ENCODE measurements around the gene NAT9.

Gene NAT9

GRCh38 chr17:74775409-74776043, 619 bp downstream of the NAT9 start:
- Histone ChIP-seq H3K4me1 (ENCODE audit: control insufficient read depth, low read depth, low read length) (no peaks in the 10 kb centered on the region), H3K9ac (ENCODE audit: low read length) (peak overlapping the region; percentile 83), H3K27ac (ENCODE audit: low read length) (peak overlapping the region; percentile 24)

GRCh38 chr17:74773871-74774286, 2.3 kb downstream of the NAT9 start:
- Histone ChIP-seq H3K9me3 (ENCODE audit: control insufficient read depth, low read depth, low read length) (no peaks in the 10 kb centered on the region), H3K27ac (ENCODE audit: low read length) (no peak overlapping the region), H3K9ac (ENCODE audit: low read length) (no peak overlapping the region)

More at GRCh38 chr17:74775409-74776043, 619 bp downstream of the NAT9 start:
- no peaks in the 10 kb centered on the region for H3K27me3 ChIP-seq (ENCODE audit: control insufficient read depth, insufficient read depth, low read length)
- peak overlapping the region; percentile 98 for H3K4me3 ChIP-seq (ENCODE audit: low read length)
- no peaks in the 10 kb centered on the region for H3K9me3 ChIP-seq (ENCODE audit: control insufficient read depth, low read depth, low read length)
- peaks cover 25% of the 10 kb centered on the region for H3K36me3 ChIP-seq (ENCODE audit: control insufficient read depth, low read depth, low read length)

GRCh38 chr17:74773414-74773813, 2.7 kb downstream of the NAT9 start:
- Histone ChIP-seq H3K36me3 (ENCODE audit: control insufficient read depth, low read depth, low read length) (peaks cover 36% of the 10 kb centered on the region), H3K4me3 (ENCODE audit: low read length) (no peak overlapping the region), H3K4me1 (ENCODE audit: control insufficient read depth, low read depth, low read length) (no peaks in the 10 kb centered on the region), H3K27ac (ENCODE audit: low read length) (no peak overlapping the region), H3K27me3 (ENCODE audit: control insufficient read depth, insufficient read depth, low read length) (no peaks in the 10 kb centered on the region), H3K9ac (ENCODE audit: low read length) (no peak overlapping the region), H3K9me3 (ENCODE audit: control insufficient read depth, low read depth, low read length) (no peaks in the 10 kb centered on the region)

More at GRCh38 chr17:74773871-74774286, 2.3 kb downstream of the NAT9 start:
- H3K27me3 ChIP-seq (ENCODE audit: control insufficient read depth, insufficient read depth, low read length), result no peaks in the 10 kb centered on the region
- no peak overlapping the region for H3K4me3 ChIP-seq (ENCODE audit: low read length)
- no peaks in the 10 kb centered on the region for H3K4me1 ChIP-seq (ENCODE audit: control insufficient read depth, low read depth, low read length)
- peaks cover 31% of the 10 kb centered on the region for H3K36me3 ChIP-seq (ENCODE audit: control insufficient read depth, low read depth, low read length)

GRCh38 chr17:74772053-74772452, 4.1 kb downstream of the NAT9 start:
- H3K4me1 ChIP-seq (ENCODE audit: control insufficient read depth, low read depth, low read length), result no peaks in the 10 kb centered on the region
- no peak overlapping the region for H3K9ac ChIP-seq (ENCODE audit: low read length)
- H3K36me3 ChIP-seq (ENCODE audit: control insufficient read depth, low read depth, low read length), result peaks cover 37% of the 10 kb centered on the region
- H3K27ac ChIP-seq (ENCODE audit: low read length), result no peak overlapping the region
- H3K27me3 ChIP-seq (ENCODE audit: control insufficient read depth, insufficient read depth, low read length), result no peaks in the 10 kb centered on the region
- H3K9me3 ChIP-seq (ENCODE audit: control insufficient read depth, low read depth, low read length), result no peaks in the 10 kb centered on the region
- H3K4me3 ChIP-seq (ENCODE audit: low read length), result no peak overlapping the region

DNA sequence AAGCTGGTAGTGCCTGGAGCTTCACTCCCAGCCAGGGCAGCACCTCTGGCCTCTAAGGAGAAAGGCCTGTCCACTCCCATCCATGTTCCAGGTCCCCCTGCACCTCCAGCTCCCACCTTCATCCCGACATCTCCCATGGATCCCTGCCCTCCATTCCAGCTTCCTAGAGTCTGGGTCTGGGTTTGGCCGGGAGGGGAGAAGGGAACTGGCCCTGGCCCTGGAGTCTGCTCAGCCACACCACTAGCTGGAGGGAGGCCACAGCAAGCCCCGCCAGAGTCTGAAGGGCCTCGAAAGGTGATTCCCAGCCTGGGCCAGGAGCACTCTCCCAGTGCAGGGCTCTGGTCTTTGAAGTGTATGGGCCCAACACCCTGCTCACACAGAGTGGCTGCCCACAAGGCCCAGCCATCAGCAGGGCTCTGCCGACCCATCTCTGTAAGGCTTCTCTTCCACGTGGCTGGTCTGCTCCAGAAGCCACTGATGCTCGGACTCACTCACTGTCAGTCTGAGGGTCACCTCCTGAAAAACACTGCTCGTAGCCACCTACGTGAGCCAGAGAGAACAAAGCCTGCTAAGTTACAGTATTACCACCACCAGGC, 4.7 kb downstream of the NAT9 start:
- no peak overlapping the region for H3K27ac ChIP-seq (ENCODE audit: low read length)
- H3K9ac ChIP-seq (ENCODE audit: low read length), result no peak overlapping the region
- H3K4me1 ChIP-seq (ENCODE audit: control insufficient read depth, low read depth, low read length), result no peaks in the 10 kb centered on the region
- H3K9me3 ChIP-seq (ENCODE audit: control insufficient read depth, low read depth, low read length), result no peaks in the 10 kb centered on the region
- H3K27me3 ChIP-seq (ENCODE audit: control insufficient read depth, insufficient read depth, low read length), result no peaks in the 10 kb centered on the region
- peaks cover 37% of the 10 kb centered on the region for H3K36me3 ChIP-seq (ENCODE audit: control insufficient read depth, low read depth, low read length)
- H3K4me3 ChIP-seq (ENCODE audit: low read length), result no peak overlapping the region

- no peak overlapping the region for H3K27ac ChIP-seq (ENCODE audit: low read length)
- H3K4me1 ChIP-seq (ENCODE audit: control insufficient read depth, low read depth, low read length), result no peaks in the 10 kb centered on the region
- H3K27me3 ChIP-seq (ENCODE audit: control insufficient read depth, insufficient read depth, low read length), result no peaks in the 10 kb centered on the region
- peaks cover 37% of the 10 kb centered on the region for H3K36me3 ChIP-seq (ENCODE audit: control insufficient read depth, low read depth, low read length)
- H3K9ac ChIP-seq (ENCODE audit: low read length), result no peak overlapping the region
- H3K4me3 ChIP-seq (ENCODE audit: low read length), result no peak overlapping the region
- no peaks in the 10 kb centered on the region for H3K9me3 ChIP-seq (ENCODE audit: control insufficient read depth, low read depth, low read length)
Measured at GRCh38 chr17:74770498-74771318, 5.4 kb downstream of the NAT9 start.

GRCh38 chr17:74769856-74770497, 6.2 kb downstream of the NAT9 start:
- H3K9me3 ChIP-seq (ENCODE audit: control insufficient read depth, low read depth, low read length), result no peaks in the 10 kb centered on the region
- H3K36me3 ChIP-seq (ENCODE audit: control insufficient read depth, low read depth, low read length), result peaks cover 37% of the 10 kb centered on the region
- H3K27ac ChIP-seq (ENCODE audit: low read length), result no peak overlapping the region
- H3K27me3 ChIP-seq (ENCODE audit: control insufficient read depth, insufficient read depth, low read length), result no peaks in the 10 kb centered on the region
- H3K4me1 ChIP-seq (ENCODE audit: control insufficient read depth, low read depth, low read length), result no peaks in the 10 kb centered on the region
- no peak overlapping the region for H3K9ac ChIP-seq (ENCODE audit: low read length)
- H3K4me3 ChIP-seq (ENCODE audit: low read length), result no peak overlapping the region

DNA sequence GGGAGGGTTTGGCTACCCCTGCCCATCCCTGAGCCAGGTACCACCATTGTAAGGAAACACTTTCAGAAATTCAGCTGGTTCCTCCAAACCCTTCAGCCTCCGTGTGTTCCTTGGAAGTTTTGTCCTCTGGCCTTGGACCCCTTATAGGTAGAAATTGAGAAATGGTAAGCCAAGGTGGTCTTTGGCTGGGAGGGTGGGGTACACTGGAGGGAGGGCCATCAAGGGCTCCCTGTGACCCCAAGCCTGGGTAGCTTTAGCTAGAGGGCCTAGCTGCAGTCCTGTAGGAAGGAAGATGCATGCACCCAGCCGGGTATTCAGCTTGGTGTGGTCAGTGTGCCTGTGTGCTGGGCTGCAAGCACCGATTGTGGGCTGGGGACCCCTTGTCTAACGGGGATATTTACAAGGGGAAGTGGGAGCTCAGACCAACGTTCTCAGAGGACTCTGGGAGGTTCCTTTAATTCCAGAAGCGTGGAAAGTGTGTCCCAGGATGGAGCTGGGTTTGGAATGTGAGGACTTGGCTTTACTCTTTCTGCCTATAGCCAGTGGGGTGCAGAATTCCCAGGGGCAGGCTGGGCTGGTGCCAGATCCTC, 6.8 kb downstream of the NAT9 start:
- no peaks in the 10 kb centered on the region for H3K9me3 ChIP-seq (ENCODE audit: control insufficient read depth, low read depth, low read length)
- H3K27me3 ChIP-seq (ENCODE audit: control insufficient read depth, insufficient read depth, low read length), result no peaks in the 10 kb centered on the region
- peaks cover 37% of the 10 kb centered on the region for H3K36me3 ChIP-seq (ENCODE audit: control insufficient read depth, low read depth, low read length)
- no peak overlapping the region for H3K27ac ChIP-seq (ENCODE audit: low read length)
- H3K4me3 ChIP-seq (ENCODE audit: low read length), result no peak overlapping the region
- peaks cover 3% of the 10 kb centered on the region for H3K4me1 ChIP-seq (ENCODE audit: control insufficient read depth, low read depth, low read length)
- H3K9ac ChIP-seq (ENCODE audit: low read length), result no peak overlapping the region

DNA sequence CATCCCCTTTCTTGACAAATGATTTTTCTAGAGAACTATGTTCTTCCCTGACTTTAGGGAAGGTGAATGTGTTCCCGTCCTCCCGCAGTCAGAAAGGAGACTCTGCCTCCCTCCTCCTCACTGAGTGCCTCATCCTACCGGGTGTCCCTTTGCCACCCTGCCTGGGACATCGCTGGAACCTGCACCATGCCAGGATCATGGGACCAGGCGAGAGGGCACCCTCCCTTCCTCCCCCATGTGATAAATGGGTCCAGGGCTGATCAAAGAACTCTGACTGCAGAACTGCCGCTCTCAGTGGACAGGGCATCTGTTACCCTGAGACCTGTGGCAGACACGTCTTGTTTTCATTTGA, 7.4 kb downstream of the NAT9 start:
- no peak overlapping the region for H3K27ac ChIP-seq (ENCODE audit: low read length)
- H3K4me1 ChIP-seq (ENCODE audit: control insufficient read depth, low read depth, low read length), result peaks cover 9% of the 10 kb centered on the region
- H3K27me3 ChIP-seq (ENCODE audit: control insufficient read depth, insufficient read depth, low read length), result no peaks in the 10 kb centered on the region
- no peaks in the 10 kb centered on the region for H3K9me3 ChIP-seq (ENCODE audit: control insufficient read depth, low read depth, low read length)
- peaks cover 37% of the 10 kb centered on the region for H3K36me3 ChIP-seq (ENCODE audit: control insufficient read depth, low read depth, low read length)
- H3K4me3 ChIP-seq (ENCODE audit: low read length), result no peak overlapping the region
- no peak overlapping the region for H3K9ac ChIP-seq (ENCODE audit: low read length)

GRCh38 chr17:74768069-74768762, 7.9 kb downstream of the NAT9 start:
- H3K9me3 ChIP-seq (ENCODE audit: control insufficient read depth, low read depth, low read length), result no peaks in the 10 kb centered on the region
- H3K9ac ChIP-seq (ENCODE audit: low read length), result no peak overlapping the region
- H3K4me3 ChIP-seq (ENCODE audit: low read length), result no peak overlapping the region
- peaks cover 37% of the 10 kb centered on the region for H3K36me3 ChIP-seq (ENCODE audit: control insufficient read depth, low read depth, low read length)
- no peak overlapping the region for H3K27ac ChIP-seq (ENCODE audit: low read length)
- no peaks in the 10 kb centered on the region for H3K27me3 ChIP-seq (ENCODE audit: control insufficient read depth, insufficient read depth, low read length)
- H3K4me1 ChIP-seq (ENCODE audit: control insufficient read depth, low read depth, low read length), result peaks cover 12% of the 10 kb centered on the region

DNA sequence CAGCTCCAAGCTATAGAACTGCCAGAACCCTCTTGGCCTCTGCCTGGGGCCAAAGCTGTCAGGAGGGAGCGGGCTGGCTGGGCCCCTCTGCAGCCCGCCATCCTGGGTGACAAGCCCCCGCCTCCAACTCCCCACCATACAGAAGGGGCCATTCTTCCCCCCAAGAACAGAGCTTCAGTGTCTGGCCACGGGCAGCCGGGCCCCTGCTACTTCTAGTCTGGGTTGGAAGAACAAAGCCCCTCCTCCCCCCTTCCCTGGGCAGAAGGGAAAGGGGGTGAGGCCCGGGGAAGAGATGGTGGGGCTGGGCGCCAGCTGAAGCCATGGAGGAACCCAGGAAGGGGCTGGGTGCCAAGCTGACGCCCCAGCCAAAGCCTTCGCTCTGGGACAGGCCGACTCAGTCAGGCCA, 9.0 kb downstream of the NAT9 start:
- H3K27me3 ChIP-seq (ENCODE audit: control insufficient read depth, insufficient read depth, low read length), result no peaks in the 10 kb centered on the region
- no peak overlapping the region for H3K27ac ChIP-seq (ENCODE audit: low read length)
- H3K9ac ChIP-seq (ENCODE audit: low read length), result no peak overlapping the region
- no peaks in the 10 kb centered on the region for H3K9me3 ChIP-seq (ENCODE audit: control insufficient read depth, low read depth, low read length)
- peaks cover 30% of the 10 kb centered on the region for H3K36me3 ChIP-seq (ENCODE audit: control insufficient read depth, low read depth, low read length)
- no peak overlapping the region for H3K4me3 ChIP-seq (ENCODE audit: low read length)
- H3K4me1 ChIP-seq (ENCODE audit: control insufficient read depth, low read depth, low read length), result peaks cover 17% of the 10 kb centered on the region
